Mesodermal cell (in vitro differentiated cells): ENCODE data around the gene ALDH3B2.
A peak's percentile ranks its signal among the peaks of the same experiment; 100 is the strongest.
"Not testable (repeated sequence)": the region's sequence is repeated elsewhere in the genome, so short reads cannot be mapped to it uniquely, and the experiment has no call there.

Source experiments
- H3K27ac ChIP-seq: 2 replicates; pipeline ENCODE4 v1.7.0; 2013; ENCODE audit warnings: mild to moderate bottlenecking, low read depth, low read length, moderate library complexity; ENCODE audit not compliant: severe bottlenecking
- H3K36me3 ChIP-seq: 2 replicates; pipeline ENCODE4 v1.7.1; 2013; ENCODE audit warnings: mild to moderate bottlenecking, low read length, moderate library complexity; ENCODE audit not compliant: control insufficient read depth, insufficient read depth
- H3K4me1 ChIP-seq: one replicate; pipeline ENCODE4 v1.7.1; 2013; ENCODE audit warnings: mild to moderate bottlenecking, low read length; ENCODE audit not compliant: insufficient read depth, control insufficient read depth, poor library complexity, severe bottlenecking
- H3K4me3 ChIP-seq: 2 replicates; pipeline ENCODE4 v1.7.0; 2013; ENCODE audit warnings: low read length, control low read depth, mild to moderate bottlenecking; ENCODE audit not compliant: insufficient read depth, poor library complexity, severe bottlenecking; ENCODE audit errors: extremely low read depth
- H3K9me3 ChIP-seq: 2 replicates; pipeline ENCODE4 v1.7.1; 2013; ENCODE audit warnings: mild to moderate bottlenecking, low read length, moderate library complexity; ENCODE audit not compliant: control insufficient read depth
- WGBS, 2 experiments: methylation state at CpG; one replicate each; pipeline ENCODE4 v1.1.5; 2013; ENCODE audit warnings: missing lambda C conversion rate in 2 of 2; ENCODE audit not compliant: insufficient coverage in 2 of 2; 5-methylcytosine and 5-hydroxymethylcytosine counted together

The ALDH3B2 gene

DNA sequence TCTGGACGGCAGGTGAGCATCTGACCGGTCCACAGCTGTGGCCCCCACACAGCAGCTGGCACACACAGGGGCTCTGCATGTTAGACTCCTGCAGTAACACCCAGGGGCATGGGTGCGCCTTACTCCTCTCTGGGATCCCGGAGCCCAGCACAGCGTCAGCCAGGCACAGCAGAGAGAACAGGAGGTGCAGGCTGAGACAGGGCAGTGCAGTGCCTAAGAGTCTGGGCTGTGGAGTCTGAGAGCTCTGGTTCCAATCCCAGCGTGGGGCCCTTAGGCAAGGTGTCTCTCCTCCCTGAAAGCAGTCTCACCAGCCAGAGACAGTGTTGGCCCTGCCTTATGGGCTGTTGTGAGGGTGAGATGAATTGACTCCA, 47.0 kb downstream of the ALDH3B2 start:
- 87 to 92% methylated on average over 5 to 6 of the region's 6 CpGs for WGBS, 2 experiments
- Histone ChIP-seq H3K9me3 (no peaks in the 10 kb centered on the region), H3K27ac (no peak overlapping the region), H3K4me3 (no peak overlapping the region), H3K36me3 (no peaks in the 10 kb centered on the region), H3K4me1 (peaks cover 6% of the 10 kb centered on the region)

DNA sequence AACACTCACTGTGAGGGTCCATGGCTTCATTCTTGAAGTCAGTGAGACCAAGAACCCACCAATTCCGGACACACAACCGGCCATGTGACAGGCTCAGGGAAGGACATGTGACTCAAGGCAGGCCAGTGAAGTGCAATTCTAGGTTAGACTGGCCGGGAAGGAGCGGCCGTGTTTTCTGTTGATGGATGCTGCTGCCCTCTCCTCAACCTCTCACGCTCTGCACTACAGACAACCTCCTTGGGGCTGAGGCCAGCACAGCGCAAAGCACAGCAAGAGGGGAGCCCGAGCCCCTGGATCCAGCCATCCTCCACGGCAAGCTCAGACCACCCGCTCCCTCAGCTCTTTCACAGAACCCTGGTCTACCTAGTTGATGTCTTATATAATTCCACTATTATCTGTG, 47.5 kb downstream of the ALDH3B2 start:
- Histone ChIP-seq H3K4me3 (no peak overlapping the region), H3K27ac (no peak overlapping the region)
- WGBS, 2 experiments = 70 to 91% methylated on average over 4 to 5 of the region's 10 CpGs

DNA sequence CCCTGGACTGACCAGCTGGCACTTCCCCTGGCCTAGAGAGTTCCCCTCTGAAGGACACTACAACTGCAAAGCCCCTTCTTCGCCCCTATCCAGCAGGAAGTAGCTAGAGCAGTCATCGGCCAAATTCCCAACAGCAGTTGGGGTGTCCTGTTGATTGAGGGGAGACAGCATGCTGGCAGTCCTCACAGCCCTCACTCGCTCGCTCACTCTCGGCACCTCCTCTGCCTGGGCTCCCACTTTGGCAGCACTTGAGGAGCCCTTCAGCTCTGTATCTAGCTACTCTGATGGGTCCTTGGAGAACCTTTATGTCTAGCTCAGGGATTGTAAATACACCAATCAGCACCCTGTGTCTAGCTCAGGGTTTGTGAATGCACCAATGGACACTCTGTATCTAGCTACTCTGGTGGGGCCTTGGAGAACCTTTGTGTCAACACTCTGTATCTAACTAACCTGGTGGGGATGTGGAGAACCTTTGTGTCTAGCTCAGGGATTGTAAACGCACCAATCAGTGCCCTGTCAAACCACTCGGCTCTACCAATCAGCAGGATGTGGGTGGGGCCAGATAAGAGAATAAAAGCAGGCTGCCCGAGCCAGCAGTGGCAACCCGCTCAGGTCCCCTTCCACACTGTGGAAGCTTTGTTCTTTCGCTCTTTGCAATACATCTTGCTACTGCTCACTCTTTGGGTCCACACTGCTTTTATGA, 48.1 kb downstream of the ALDH3B2 start:
- WGBS, 2 experiments = 94 to 97% methylated on average over 3 to 6 of the region's 10 CpGs
- H3K4me3 ChIP-seq, H3K9me3 ChIP-seq, H3K36me3 ChIP-seq, H3K4me1 ChIP-seq, H3K27ac ChIP-seq: not testable (repeated sequence)

More for the DNA sequence above, 47.5 kb downstream of the ALDH3B2 start:
- no peaks in the 10 kb centered on the region for H3K36me3 ChIP-seq
- no peaks in the 10 kb centered on the region for H3K9me3 ChIP-seq
- peaks cover 6% of the 10 kb centered on the region for H3K4me1 ChIP-seq

DNA sequence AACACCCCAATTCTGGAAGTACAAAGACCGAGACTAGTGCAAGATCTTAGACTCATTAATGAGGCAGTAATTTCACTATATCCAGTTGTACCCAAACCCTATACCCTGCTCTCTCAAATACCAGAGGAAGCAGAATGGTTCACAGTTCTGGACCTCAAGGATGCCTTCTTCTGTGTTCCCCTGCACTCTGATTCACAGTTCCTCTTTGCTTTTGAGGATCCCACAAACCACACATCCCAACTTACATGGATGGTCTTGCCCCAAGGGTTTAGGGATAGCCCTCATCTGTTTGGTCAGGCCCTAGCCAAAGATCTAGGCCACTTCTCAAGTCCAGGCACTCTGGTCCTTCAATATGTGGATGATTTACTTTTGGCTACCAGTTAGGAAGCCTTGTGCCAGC, 50.6 kb downstream of the ALDH3B2 start:
- WGBS, 2 experiments = 100% methylated on average over 1 of the region's 1 CpG
- not testable (repeated sequence) for H3K4me1 ChIP-seq, H3K36me3 ChIP-seq, H3K9me3 ChIP-seq, H3K4me3 ChIP-seq, H3K27ac ChIP-seq

DNA sequence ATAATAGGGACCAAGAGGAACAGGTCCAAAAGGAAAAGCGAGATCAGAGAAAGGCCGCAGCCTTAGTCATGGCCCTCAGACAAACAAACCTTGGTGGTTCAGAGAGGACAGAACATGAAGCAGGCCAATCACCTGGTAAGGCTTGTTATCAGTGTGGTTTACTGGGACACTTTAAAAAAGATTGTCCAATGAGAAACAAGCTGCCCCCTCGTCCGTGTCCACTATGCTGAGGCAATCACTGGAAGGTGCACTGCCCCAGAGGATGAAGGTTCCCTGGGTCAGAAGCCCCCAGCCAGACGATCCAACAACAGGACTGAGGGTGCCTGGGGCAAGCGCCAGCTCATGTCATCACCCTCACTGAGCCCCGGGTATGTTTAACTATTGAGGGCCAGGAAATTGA, 51.5 kb downstream of the ALDH3B2 start:
- H3K4me1 ChIP-seq, H3K9me3 ChIP-seq, H3K4me3 ChIP-seq, H3K27ac ChIP-seq, H3K36me3 ChIP-seq: not testable (repeated sequence)
- 80 to 100% methylated on average over 1 to 3 of the region's 7 CpGs for WGBS, 2 experiments

DNA sequence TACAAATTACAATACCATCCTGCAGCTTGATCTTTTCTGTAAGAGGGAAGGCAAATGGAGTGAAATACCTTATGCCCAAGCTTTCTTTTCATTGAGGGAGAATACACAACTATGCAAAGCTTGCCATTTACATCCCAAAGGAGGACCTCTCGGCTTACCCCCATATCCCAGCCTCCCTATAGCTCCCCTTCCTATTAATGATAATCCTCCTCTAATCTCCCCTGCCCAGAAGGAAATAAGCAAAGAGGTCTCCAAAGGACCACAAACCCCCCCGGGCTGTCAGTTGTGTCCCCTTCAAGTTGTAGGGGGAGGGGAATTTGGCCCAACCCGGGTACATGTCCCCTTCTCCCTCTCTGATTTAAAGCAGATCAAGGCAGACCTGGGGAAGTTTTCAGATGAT, 52.5 kb downstream of the ALDH3B2 start:
- H3K4me1 ChIP-seq, H3K36me3 ChIP-seq, H3K27ac ChIP-seq, H3K9me3 ChIP-seq: not testable (repeated sequence)
- WGBS, 2 experiments = 0 to 13% methylated on average over 1 of the region's 3 CpGs
- peak overlapping the region; percentile 52 for H3K4me3 ChIP-seq

DNA sequence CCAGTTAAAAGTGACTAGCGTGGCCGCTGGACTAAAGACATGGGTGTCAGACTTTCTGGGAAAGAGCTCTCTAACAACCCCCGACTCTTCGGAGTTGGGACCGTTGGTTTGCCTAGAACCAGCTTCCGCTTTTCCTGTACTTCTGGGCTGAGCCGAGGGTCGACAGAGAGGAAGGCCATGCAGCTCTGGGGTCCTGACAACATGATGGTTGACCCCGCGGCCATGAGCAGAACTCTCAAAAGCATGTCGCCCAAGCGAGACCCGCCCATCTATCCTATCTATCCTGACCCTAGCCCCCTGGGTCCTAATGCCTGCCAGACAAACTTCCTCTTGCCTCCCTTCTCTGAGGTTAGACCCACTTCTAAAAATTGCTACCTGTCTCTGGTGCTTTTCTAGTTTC, 53.8 kb downstream of the ALDH3B2 start:
- H3K9me3 ChIP-seq, H3K36me3 ChIP-seq, H3K27ac ChIP-seq, H3K4me1 ChIP-seq: not testable (repeated sequence)
- 3 to 4% methylated on average over 8 to 10 of the region's 13 CpGs for WGBS, 2 experiments
- peak overlapping the region; percentile 52 for H3K4me3 ChIP-seq

DNA sequence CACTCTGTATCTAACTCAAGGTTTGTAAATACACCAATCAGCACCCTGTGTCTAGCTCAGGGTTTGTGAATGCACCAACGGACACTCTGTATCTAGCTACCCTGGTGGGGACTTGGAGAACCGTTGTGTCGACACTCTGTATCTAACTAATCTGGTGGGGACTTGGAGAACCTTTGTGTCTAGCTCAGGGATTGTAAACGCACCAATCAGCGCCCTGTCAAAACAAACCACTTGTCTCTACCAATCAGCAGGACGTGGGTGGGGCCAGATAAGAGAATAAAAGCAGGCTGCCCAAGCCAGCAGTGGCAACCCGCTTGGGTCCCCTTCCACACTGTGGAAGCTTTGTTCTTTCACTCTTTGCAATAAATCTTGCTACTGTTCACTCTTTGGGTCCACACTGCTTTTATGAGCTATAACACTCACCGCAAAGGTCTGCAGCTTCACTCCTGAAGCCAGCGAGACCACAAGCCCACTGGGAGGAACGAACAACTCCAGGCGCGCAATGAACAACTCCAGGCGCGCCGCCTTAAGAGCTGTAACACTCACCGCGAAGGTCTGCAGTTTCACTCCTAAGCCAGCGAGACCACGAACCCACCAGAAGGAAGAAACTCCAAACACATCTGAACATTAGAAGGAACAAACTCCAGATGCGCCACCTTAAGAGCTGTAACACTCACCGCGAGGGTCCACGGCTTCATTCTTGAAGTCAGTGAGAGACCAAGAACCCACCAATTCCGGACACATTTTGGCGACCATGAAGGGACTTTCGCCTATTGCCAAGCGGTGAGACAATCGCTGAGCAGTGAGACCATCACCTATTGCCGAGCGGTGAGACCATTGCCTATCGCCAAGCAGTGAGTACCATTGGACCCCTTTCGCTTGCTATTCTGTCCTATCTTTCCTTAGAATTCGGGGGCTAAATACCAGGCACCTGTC, 54.5 kb downstream of the ALDH3B2 start:
- not testable (repeated sequence) for H3K27ac ChIP-seq, H3K9me3 ChIP-seq, H3K4me1 ChIP-seq, H3K36me3 ChIP-seq
- peak overlapping the region; percentile 52 for H3K4me3 ChIP-seq
- 16 to 25% methylated on average over 15 to 25 of the region's 33 CpGs for WGBS, 2 experiments

DNA sequence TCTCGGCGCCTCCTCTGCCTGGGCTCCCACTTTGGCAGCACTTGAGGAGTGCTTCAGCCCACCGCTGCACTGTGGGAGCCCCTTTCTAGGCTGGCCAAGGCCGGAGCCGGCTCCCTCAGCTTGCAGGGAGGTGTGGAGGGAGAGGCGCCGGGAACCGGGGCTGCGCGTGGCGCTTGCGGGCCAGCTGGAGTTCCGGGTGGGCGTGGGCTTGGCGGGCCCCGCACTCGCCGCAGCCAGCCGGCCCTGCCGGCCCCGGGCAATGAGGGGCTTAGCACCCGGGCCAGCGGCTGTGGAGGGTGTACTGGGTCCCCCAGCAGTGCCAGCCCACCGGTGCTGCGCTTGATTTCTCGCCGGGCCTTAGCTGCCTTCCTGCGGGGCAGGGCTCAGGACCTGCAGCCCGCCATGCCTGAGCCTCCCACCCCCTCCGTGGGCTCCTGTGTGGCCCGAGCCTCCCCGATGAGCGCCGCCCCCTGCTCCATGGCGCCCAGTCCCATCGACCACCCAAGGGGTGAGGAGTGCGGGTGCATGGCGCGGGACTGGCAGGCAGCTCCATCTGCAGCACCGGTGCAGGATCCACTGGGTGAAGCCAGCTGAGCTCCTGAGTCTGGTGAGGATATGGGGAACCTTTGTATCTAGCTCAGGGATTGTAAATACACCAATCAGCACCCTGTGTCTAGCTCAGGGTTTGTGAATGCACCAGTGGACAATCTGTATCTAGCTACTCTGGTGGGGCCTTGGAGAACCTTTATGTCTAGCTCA, 55.3 kb downstream of the ALDH3B2 start:
- H3K4me1 ChIP-seq, H3K4me3 ChIP-seq, H3K27ac ChIP-seq, H3K36me3 ChIP-seq, H3K9me3 ChIP-seq: not testable (repeated sequence)
- 86 to 96% methylated on average over 7 to 37 of the region's 40 CpGs for WGBS, 2 experiments

DNA sequence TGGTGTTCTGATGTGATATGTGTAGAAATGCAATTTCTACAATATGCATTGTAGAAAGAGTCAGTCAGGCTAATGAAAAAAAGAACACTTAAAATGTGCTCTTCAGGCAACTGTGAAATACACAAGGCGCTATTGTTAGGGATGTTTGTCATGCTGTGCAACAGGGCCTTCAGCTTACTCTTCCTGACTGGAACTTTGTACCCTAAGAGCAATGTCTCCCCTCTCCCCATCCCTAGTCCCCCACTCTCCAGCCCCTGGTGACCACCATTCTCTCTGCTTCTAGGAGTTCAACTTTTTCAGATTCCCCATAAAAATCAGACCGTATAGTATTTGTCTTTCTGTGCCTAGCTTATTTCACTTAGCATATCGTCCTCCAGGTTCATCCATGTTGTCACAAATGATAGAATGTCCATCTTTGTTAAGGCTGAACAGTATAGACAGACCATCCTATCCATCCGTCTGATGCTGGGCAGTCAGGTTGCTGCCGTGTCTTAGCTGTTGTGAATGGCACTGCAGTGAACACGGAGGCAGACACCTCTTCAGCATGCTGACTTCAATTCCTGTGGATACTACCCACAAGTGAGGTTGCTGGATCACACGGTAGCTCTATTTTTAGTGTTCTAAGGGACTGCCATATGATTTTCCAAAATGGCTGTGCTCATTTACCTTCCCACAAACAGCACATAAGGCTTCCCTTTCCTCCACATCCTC, 57.0 kb downstream of the ALDH3B2 start:
- H3K36me3 ChIP-seq = peaks cover 8% of the 10 kb centered on the region
- 73 to 75% methylated on average over 6 of the region's 7 CpGs for WGBS, 2 experiments
- H3K27ac ChIP-seq = no peak overlapping the region
- H3K4me1 ChIP-seq = no peaks in the 10 kb centered on the region
- H3K4me3 ChIP-seq = no peak overlapping the region
- H3K9me3 ChIP-seq = no peaks in the 10 kb centered on the region
